GM21717 (cell line): ENCODE measurements around the gene ZDHHC12.
"Not testable (repeated sequence)": the region's sequence is repeated elsewhere in the genome, so short reads cannot be mapped to it uniquely, and the experiment has no call there.

Experiments
- ATAC-seq: cut with Tn5 transposase; IDR thresholded peaks from one replicate; pipeline ENCODE4 v1.9.1; 2021; ENCODE audit warnings: mild to moderate bottlenecking, moderate library complexity; ENCODE audit not compliant: unreplicated experiment

ZDHHC12 gene

GRCh38 chr9:128712451-128713410, 11.2 kb downstream of the ZDHHC12 start:
- ATAC-seq: no peak

DNA sequence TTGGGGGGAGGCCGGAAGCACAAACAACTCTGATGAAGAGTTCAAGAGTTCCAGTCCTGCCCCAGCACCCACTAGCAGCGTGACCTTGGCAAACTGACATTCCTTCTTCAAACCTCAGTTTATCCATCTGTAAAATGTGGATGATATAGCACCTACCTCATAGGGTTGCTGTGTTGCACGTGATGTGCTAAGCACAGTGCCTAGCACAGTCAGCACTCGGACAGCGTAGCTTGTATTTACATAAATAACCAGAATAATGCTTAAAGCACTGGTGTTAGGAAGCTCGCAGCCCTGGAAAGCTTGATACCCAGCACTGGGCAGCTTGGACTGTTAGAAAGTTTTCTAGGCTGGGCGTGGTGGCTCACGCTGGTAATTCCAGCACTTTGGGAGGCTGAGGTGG, 16.5 kb downstream of the ZDHHC12 start:
- no peak for ATAC-seq

DNA sequence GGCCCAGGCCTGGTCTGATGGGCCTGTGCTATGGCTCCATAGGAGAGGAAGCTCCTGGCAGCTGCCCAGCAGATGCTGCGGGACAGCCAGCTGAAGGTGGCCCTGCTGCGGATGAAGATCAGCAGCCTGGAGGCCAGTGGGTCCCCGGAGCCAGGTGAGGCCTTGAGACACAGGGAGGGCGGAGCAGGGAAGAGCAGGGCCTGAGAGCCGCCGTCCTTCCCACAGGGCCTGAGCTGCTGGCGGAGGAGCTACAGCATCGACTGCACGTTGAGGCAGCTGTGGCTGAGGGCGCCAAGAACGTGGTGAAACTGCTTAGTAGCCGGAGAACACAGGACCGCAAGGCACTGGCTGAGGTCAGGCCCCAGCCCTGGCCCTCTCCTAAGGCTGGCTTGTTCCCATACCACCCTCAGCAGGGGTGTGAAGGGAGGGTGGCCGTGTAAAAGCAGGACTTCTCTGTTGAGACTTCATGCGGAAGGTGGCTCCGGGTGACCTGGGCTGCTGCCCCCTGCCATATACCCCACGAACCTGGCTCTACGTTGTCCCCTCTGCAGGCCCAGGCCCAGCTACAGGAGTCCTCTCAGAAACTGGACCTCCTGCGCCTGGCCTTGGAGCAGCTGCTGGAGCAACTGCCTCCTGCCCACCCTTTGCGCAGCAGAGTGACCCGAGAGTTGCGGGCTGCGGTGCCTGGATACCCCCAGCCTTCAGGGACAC, 17.1 kb downstream of the ZDHHC12 start:
- ATAC-seq: no peak

DNA sequence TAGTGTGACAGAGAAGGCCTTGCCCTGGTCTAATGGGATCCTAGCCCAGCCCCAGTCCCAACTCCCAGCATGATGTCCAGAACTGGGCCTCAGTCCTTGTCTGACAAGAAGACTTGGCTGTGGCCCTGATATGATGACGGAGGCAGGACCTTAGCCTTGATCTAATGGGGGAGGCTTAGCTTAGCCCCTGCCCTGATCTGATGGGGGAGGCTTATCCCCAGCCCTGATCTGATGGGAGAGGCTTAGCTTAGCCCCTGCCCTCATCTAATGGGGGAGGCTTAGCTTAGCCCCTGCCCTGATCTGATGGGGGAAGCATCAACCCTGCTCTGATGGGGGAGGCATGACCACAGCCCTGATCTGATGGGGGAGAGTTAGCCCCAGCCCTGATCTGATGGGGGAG, 17.9 kb downstream of the ZDHHC12 start:
- ATAC-seq: no peak

DNA sequence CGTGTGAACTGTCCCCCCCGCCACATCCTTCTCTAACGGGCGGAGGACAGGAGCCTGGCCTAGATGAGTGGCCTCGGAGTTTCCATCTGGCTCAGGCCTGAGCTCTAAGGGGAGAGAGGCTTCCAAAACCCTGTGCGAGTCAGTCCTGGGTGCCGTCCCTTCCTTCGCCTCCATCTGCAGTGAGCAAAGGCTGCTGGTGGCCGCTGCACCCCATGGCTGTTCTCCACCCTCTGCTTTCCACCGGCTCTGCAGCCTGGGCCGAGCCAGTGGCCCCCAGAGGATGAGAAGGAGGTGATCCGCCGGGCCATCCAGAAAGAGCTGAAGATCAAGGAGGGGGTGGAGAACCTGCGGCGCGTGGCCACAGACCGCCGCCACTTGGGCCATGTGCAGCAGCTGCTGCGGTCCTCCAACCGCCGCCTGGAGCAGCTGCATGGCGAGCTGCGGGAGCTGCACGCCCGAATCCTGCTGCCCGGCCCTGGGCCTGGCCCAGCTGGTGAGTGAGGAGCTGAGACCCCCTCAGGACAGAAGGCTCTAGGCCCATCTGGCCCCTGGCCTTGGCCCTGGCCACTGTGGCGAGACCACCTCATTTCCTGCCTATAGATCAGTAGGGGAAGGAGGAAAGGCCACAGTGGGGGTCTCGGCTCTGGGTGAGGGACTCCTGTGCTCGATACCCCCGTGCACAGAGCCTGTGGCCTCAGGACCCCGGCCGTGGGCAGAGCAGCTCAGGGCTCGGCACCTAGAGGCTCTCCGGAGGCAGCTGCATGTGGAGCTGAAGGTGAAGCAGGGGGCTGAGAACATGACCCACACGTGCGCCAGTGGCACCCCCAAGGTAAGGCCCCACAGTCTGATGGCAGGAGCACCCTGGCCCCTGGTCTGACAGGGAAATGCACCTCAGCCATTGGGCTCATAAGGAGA, 18.6 kb downstream of the ZDHHC12 start:
- no peak for ATAC-seq

DNA sequence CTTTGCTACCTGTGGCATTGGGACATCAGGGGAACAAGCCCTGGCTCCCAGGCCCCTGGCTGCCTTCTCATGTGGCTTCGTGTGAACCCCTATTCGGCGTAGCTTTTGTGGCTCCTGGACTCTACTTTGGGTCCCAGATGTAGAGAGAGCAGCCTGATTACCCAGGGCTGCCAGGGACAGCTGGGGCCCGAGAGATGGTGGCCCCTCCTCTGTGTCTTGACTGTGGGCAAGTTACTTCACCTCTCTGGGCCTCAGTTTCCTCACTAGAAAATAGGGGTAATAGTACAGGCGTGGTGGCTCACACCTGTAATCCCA, 19.6 kb downstream of the ZDHHC12 start:
- ATAC-seq: no peak

DNA sequence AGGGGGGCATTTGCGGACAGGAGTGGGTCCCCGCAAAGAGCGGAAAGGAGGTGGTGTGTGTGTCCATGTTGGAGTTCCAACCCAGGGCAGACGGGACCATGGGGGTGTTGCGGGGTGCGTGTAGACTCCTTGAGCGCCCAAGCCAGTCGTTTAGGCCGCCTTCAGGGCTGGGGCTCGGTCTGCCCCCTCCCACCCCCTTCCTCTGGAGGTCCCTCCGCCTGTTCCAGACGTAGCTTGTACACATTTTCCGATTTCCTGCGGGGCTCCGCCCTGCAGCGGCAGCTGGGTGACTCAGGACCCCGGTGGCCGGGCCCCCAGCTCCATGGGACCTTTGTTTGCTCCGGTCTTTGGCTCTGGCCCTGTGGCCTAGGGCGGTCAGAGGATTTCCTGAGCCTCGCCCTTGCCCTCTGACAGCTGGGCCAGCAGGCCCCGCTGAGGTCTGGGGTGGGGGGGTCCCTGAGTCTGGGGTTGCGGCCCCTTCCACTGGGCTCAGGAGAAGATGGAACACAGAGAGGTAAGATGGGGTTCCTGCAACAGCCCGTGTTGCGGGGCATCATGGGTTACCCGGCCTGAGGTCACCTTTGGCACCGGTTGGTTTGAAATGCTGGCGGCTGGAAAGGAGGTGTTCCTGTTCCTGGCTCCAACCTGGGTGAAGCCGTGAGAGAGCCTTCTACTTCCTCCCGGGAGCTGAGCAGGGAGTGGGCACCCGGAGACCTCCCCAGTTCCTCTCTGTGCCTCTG, 20.1 kb downstream of the ZDHHC12 start:
- ATAC-seq: no peak

DNA sequence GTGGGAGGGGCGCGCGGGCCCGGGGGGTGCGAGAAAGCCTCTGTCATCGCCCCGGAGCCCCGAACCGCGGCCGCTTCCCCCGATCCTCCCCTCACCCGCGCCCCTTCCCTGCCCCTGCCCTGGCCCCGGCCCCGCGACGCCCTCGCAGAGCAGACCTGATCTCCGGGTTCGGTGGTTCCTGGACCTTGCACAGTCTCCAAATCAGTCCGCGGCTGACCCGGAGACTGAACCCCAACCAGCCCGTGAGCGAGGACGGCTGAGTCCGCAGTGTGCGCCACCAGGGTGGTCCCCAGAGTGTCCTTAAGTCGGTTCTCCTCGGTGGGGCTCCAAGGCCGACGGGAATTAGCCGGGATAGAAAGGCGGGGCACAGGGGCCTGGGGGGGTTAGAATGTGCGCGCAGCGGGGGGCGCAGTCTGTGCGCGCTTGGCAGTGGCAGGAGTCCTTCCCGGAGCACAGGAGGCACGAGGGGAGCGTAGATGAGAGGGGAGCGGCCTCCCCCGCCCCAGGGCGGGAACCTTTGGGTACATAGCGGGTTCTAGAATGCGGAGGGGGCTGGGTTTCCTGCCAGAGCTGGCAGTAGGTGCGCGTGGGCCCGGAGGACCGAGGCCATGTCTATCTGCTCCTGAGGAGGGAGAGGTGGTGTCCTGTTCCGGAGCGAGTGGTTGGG, 20.8 kb downstream of the ZDHHC12 start:
- no peak for ATAC-seq

DNA sequence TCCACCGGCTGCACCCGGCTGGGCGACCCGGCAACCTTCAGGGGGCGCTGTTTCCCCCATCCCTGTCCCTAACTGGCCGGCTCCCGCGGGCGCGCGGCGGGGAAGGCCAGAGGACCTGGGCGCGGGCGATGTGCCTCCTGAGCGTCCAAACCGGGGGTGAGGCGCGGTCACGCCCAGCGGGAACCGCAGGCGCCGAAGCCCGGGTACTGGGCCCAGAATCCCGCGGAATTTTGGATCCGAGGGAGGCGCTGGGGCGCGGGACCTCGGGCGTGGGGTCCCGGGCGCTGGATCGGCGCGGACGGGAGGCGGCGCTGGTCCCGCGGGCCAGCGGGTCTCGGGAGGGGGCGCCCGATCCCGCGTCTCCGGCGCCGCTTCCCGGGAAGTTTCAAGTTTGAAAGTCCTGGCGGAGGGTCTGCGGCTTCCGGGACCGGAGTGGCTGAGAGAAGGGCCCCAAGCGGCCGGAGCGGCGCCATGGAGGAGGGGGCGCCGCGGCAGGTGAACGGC, 21.4 kb downstream of the ZDHHC12 start, which contains the start of gene PKN3:
Gene PKN3, plus strand, starts transcription at position 59 of the 504 bp plus-strand sequence. Its CDS starts 413 bp downstream, at position 472.
- peak; percentile 59 for ATAC-seq

DNA sequence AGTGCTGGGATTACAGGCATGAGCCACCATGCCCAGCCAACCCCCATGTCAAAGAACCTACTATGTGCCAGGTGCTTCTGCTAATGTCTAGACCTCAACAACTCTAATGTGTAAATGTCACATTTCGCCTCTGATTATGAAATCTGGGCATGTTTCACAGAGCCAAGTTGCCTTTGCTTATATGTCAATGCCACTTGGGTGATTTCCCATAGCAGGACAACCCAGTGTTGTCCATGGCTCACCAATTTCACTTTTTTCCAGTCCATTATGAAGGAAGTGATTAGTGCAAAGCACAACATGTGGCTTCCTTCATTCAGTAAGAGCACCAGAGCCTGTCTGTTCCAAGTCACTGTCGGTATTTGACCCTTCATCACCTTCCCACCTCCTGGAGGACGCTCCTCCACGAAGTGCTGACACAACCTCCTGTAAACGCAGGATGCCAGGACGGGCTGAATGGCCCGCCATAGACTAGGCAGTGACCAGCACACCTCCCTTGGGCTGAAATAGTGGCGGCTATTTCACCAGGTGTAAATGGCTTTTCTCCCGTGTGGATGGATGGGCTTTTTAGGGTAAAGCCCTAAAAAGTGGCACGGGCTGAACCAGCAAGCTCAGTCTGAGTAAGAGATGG, 22.6 kb downstream of the ZDHHC12 start:
- ATAC-seq: no peak

GRCh38 chr9:128699096-128699795, 24.7 kb downstream of the ZDHHC12 start:
- ATAC-seq: not testable (repeated sequence)

GRCh38 chr9:128696923-128697707, 26.8 kb downstream of the ZDHHC12 start:
- no peak for ATAC-seq

GRCh38 chr9:128694344-128694743, 29.6 kb downstream of the ZDHHC12 start:
- no peak for ATAC-seq

- not testable (repeated sequence) for ATAC-seq
These were observed 30.2 kb downstream of the ZDHHC12 start for GRCh38 chr9:128693738-128694137.

DNA sequence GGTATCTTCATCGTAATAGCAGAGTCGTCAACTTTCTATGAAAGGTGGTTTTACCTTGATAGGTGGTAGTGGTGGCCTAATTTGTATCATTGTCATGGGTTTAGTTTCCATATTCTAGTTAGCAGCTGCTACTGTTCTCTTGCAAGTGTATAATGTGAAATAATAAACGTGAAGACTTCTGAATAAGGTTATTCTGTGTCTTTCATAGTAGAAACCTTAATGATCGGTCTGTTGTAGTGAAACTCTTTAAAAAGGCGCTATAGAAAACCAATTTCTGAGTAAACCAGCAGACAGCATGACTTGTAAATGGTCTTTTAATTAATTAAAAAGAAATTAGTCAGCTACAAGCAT, 33.3 kb downstream of the ZDHHC12 start:
- no peak for ATAC-seq

- peak; percentile 3 for ATAC-seq
These were observed 33.9 kb downstream of the ZDHHC12 start for GRCh38 chr9:128689820-128690683.

DNA sequence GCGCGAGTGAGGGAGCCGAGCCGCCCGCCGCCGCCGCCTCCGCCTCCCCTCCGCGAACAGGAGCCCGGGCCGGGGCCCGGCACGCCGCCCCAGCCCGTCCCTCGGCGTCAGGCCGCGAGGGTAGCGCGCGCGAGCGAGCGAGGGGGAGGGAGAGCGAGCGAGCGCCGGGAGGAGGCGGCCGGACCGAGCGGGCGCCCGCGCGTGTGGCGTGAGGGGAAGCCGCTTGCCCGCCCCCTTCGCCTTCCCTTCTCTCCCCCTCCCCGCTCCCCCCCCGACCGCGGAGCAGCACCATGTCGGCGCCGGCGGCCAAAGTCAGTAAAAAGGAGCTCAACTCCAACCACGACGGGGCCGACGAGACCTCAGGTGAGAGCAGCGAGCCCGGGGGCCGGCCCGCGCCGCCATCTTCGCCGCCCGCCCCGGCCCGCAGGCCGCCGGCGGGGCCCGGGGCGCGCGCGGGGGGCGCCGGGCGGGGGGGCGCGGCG, 34.6 kb downstream of the ZDHHC12 start:
- peak; percentile 6 for ATAC-seq
